HG02852 (cell line): Measurements from ENCODE around the gene ISOC2.
"Not testable (repeated sequence)": the region's sequence is repeated elsewhere in the genome, so short reads cannot be mapped to it uniquely, and the experiment has no call there.

ENCODE experiments used
- ATAC-seq: cut with Tn5 transposase; IDR thresholded peaks from one replicate; pipeline ENCODE4 v1.9.1; 2021; ENCODE audit warnings: mild to moderate bottlenecking, moderate library complexity; ENCODE audit not compliant: unreplicated experiment

ISOC2 gene

GRCh38 chr19:55418185-55418584 lies 43.3 kb downstream of the ISOC2 start:
- no peak for ATAC-seq

DNA sequence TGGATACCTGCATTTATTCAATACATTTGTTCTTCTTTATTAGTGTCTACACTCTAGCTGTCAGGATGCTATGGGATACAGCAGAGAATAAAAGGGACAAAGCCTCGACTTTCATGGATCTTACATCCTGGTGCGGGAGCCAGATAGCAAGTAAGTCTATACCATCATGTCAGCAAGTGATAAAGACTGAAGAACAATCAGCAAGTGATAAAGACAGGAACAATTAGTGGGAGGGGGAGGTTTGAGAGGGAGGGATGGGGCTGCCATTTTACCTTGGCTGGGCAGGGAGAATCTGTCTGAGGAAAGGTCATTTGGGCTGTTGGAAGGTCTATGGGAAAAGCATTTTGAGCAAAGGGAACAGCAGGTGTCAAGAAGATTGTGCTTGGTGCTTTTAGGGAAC lies 51.3 kb downstream of the ISOC2 start:
- no peak for ATAC-seq

- ATAC-seq = not testable (repeated sequence)
These were observed 52.3 kb downstream of the ISOC2 start for GRCh38 chr19:55409179-55409578.

GRCh38 chr19:55408533-55408872 lies 52.9 kb downstream of the ISOC2 start:
- ATAC-seq = no peak

- peak; percentile 76 for ATAC-seq
These were observed 53.5 kb downstream of the ISOC2 start for GRCh38 chr19:55407800-55408532.

DNA sequence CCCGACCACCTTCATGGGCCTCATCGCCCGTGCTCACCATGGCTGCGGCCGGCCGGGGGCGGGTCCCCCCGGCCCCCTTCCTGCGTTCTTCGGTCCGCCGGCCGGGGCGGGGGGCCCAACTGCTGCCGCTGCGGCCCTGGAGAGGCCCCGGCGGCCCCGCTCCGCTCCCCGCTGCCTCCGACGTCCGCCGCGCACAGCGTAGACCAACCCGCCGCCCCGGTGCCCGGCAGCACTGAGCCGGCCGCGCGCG lies 54.0 kb downstream of the ISOC2 start, which contains the start of gene UBE2S:
UBE2S (minus strand) TSS at position 239 of the 250 bp plus-strand sequence; CDS start at position 40, 199 bp downstream.
- peak; percentile 16 for ATAC-seq

DNA sequence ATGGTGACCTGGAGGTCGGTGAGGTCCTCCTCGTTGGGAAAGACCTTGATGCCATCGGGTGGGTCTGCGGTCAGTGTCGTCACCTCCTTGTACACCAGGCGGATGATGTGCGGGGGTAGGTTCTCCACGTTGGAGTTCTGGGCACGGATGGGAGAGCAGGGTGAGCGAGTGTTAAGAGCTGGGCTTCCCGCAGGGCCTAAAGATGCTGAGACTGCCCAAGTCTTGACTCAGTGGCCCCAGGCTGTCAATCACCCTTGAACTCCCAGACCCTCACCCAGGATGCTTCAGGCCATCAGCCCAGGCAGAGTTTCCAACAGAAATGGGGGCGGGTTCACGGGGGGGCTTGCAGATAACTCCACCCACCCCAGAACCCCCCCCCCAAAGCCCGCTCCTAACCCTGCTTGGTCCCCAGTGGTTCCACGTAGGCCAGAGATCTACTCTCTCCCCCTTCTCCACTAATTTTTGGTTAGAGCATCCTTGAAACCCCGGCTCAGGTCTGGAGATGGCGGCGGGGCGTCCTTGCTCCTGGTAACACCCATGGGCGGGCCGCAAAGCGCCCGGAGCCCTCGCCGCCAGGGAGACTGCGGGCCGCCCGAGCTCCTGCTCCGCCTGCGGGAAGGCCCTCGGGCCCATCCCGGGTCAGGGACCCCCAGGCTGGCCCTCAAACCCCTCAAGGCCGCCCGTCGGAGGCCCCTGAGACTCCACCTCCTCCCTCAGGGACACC lies 54.5 kb downstream of the ISOC2 start:
- no peak for ATAC-seq

- ATAC-seq = no peak
These were observed 55.2 kb downstream of the ISOC2 start for GRCh38 chr19:55406091-55406825.

DNA sequence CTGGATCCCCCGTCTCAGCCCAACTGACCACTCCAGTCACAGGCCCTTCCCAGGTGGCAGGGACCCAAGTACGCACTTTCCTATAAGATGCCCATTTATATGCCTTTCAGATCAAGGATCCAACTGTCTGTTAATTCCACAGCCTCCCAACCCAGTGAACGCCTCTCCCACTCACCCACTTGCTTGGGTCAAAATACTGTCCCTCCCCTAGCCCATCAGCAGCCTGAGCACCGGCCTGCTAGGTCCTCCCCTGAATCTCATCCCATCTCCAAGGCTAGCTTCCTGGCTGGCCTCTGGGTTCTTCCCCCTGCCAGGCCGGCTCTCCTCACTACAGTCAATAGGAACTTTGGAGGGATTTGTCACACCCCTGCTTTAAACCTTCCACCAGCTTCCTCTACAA lies 55.8 kb downstream of the ISOC2 start:
- no peak for ATAC-seq
